UCSD-AML1 (cell line): ENCODE results near the gene NUP98.
A peak's percentile ranks its signal among the peaks of the same experiment; 100 is the strongest.
"Not testable (repeated sequence)": the region's sequence is repeated elsewhere in the genome, so short reads cannot be mapped to it uniquely, and the experiment has no call there.

Source experiments
- DNase-seq: peaks from one replicate; lab custom pipeline; 2025; ENCODE audit not compliant: unreplicated experiment; lab: John Stamatoyannopoulos, UW

The NUP98 gene

GRCh38 chr11:3827434-3828186 lies 30.3 kb upstream of the NUP98 start:
- DNase-seq: no peak

- no peak for DNase-seq
Observed at GRCh38 chr11:3826721-3827120, 29.4 kb upstream of the NUP98 start.

GRCh38 chr11:3825473-3826154 lies 28.3 kb upstream of the NUP98 start:
- DNase-seq: no peak

GRCh38 chr11:3824714-3825472 lies 27.5 kb upstream of the NUP98 start:
- peak; percentile 87 for DNase-seq

- DNase-seq: no peak
Observed at GRCh38 chr11:3823762-3824506, 26.6 kb upstream of the NUP98 start.

- no peak for DNase-seq
Observed at GRCh38 chr11:3823303-3823702, 25.9 kb upstream of the NUP98 start.

- DNase-seq: no peak
Observed at GRCh38 chr11:3822312-3822711, 25.0 kb upstream of the NUP98 start.

- DNase-seq: no peak
Observed at GRCh38 chr11:3820971-3821370, 23.6 kb upstream of the NUP98 start.

- no peak for DNase-seq
Observed at GRCh38 chr11:3817181-3817800, 19.9 kb upstream of the NUP98 start.

GRCh38 chr11:3816673-3817072 lies 19.3 kb upstream of the NUP98 start:
- DNase-seq: no peak

- DNase-seq: no peak
Observed at GRCh38 chr11:3815845-3816244, 18.5 kb upstream of the NUP98 start.

GRCh38 chr11:3814832-3815231 lies 17.5 kb upstream of the NUP98 start:
- not testable (repeated sequence) for DNase-seq

GRCh38 chr11:3810951-3811350 lies 13.6 kb upstream of the NUP98 start:
- no peak for DNase-seq

GRCh38 chr11:3810446-3810845 lies 13.1 kb upstream of the NUP98 start:
- DNase-seq: no peak

- no peak for DNase-seq
Observed at GRCh38 chr11:3809624-3809928, 12.2 kb upstream of the NUP98 start.

- DNase-seq: no peak
Observed at GRCh38 chr11:3808861-3809623, 11.7 kb upstream of the NUP98 start.

GRCh38 chr11:3807909-3808860 lies 10.8 kb upstream of the NUP98 start, which contains the start of gene PGAP2:
Gene PGAP2 (plus strand): TSS chr11:3808560. CDS start chr11:3811260, 2,700 bp downstream.
- peak; percentile 70 for DNase-seq

- DNase-seq: no peak
Observed at GRCh38 chr11:3803726-3804495, 6.6 kb upstream of the NUP98 start.
